K562 (cell line): ENCODE measurements around the gene CAPN7. TPM values are rescaled to one million over a fixed set of nuclear protein-coding genes. Genes with fewer than 3 reads are reported as not detected.

Source experiments
- ATAC-seq: fragments of 200-7000 bp; cut with Tn5 transposase; 3 replicates; pipeline ENCODE4 v1.9.1; 2020; ENCODE audit warnings: moderate library complexity
- BruUV-seq: library from RNA; stranded (reverse); fragments of 400-500 nt; replicated peaks from 2 replicates; lab custom pipeline; 2021; lab: Mats Ljungman, UMichigan
- CTCF ChIA-PET: fragments of 300-600 bp; formaldehyde crosslinking; extraction: SDS; loops from one replicate; lab custom pipeline; 2021; ENCODE audit warnings: low intra/inter-chr PET ratio; lab: Yijun Ruan, JAX
- POLR2A ChIA-PET: fragments of 300-600, 350-650 bp; sonication (Branson Sonifier 250); formaldehyde crosslinking; extraction: SDS; loops from one replicate; lab custom pipeline; 2021; ENCODE audit warnings: antibody characterized with exemption, inconsistent platforms; lab: Yijun Ruan, JAX
- DNase-seq, 4 experiments: peaks; one replicate each; pipeline versions ENCODE4 v3.0.0 to v3.0.0-alpha.2; 2011 to 2018; ENCODE audit warnings: low spot score in 3 of 4, mixed read lengths in 3 of 4; ENCODE audit errors: extremely low read depth in 1 of 4
- FAIRE-seq: peaks from 2 replicates; lab custom pipeline; 2011; peaks lifted over from hg19 to GRCh38; lab: Jason Lieb, UNC
- H2AFZ ChIP-seq: 2 replicates; pipeline ENCODE4 v1.6.0; 2011; ENCODE audit warnings: low read depth, low read length, control low read depth, inconsistent platforms
- H3K27ac ChIP-seq: fragments of 200-600 bp; 3 replicates; pipeline ENCODE4 v1.8.0; 2011; ENCODE audit warnings: low read depth, mild to moderate bottlenecking, control low read depth, inconsistent platforms, low read length, moderate library complexity, mixed read lengths; ENCODE audit errors: extremely low read depth
- H3K27me3 ChIP-seq, 2 experiments: fragments of 300-600 bp in 1 of 2; 2 replicates in 1 of 2; 3 replicates in 1 of 2; pipeline versions ENCODE4 v1.6.0 to v1.8.0; 2011; ENCODE audit warnings: inconsistent platforms in 2 of 2, low read length in 2 of 2, mild to moderate bottlenecking in 1 of 2, mixed read lengths in 1 of 2, moderate library complexity in 1 of 2; ENCODE audit not compliant: control insufficient read depth in 2 of 2, insufficient read depth in 2 of 2
- H3K36me3 ChIP-seq: fragments of 300-600 bp; 3 replicates; pipeline ENCODE4 v1.8.0; 2011; ENCODE audit warnings: mild to moderate bottlenecking, low read length, inconsistent platforms; ENCODE audit not compliant: control insufficient read depth, insufficient read depth
- H3K4me1 ChIP-seq, 2 experiments: fragments of 200-600 bp in 1 of 2; replicated peaks in 1 of 2; 2 replicates in 1 of 2; 3 replicates in 1 of 2; pipeline versions ENCODE4 v1.5.1 to v1.8.0; 2011; ENCODE audit warnings: inconsistent platforms in 2 of 2, low read length in 2 of 2, mild to moderate bottlenecking in 1 of 2, mixed read lengths in 1 of 2, moderate library complexity in 1 of 2; ENCODE audit not compliant: control insufficient read depth in 2 of 2, insufficient read depth in 2 of 2
- H3K4me2 ChIP-seq: 2 replicates; pipeline ENCODE4 v1.6.1; 2011; ENCODE audit warnings: low read length, control low read depth, inconsistent platforms, mixed read lengths; ENCODE audit not compliant: insufficient read depth
- H3K4me3 ChIP-seq: fragments of 200-600 bp; sonication (generic), shearing (Covaris generic); 2 replicates; pipeline ENCODE4 v1.5.1; 2016; ENCODE audit warnings: control low read depth, inconsistent platforms
- H3K79me2 ChIP-seq: fragments of 200-600 bp; 3 replicates; pipeline ENCODE4 v1.8.0; 2011; ENCODE audit warnings: low read length, inconsistent platforms; ENCODE audit not compliant: control insufficient read depth, insufficient read depth
- H3K9ac ChIP-seq, 2 experiments: 2 replicates each; pipeline versions ENCODE4 v1.6.0 to v1.6.1; 2011; ENCODE audit warnings: low read depth in 2 of 2, low read length in 2 of 2, control low read depth in 1 of 2, inconsistent platforms in 1 of 2, mild to moderate bottlenecking in 1 of 2, mixed read lengths in 1 of 2; ENCODE audit not compliant: insufficient read depth in 1 of 2
- H3K9me1 ChIP-seq: one replicate; pipeline ENCODE4 v1.6.0; 2011; ENCODE audit warnings: inconsistent platforms, mild to moderate bottlenecking, low read length, moderate library complexity; ENCODE audit not compliant: control insufficient read depth, insufficient read depth
- H3K9me3 ChIP-seq: replicated peaks from 2 replicates; pipeline ENCODE4 v1.5.1; 2011; ENCODE audit warnings: low read depth, low read length, inconsistent platforms; ENCODE audit not compliant: control insufficient read depth, insufficient read depth
- H4K20me1 ChIP-seq: replicated peaks from 2 replicates; pipeline ENCODE4 v1.6.1; 2011; ENCODE audit warnings: low read length, inconsistent platforms, mixed read lengths; ENCODE audit not compliant: control insufficient read depth, insufficient read depth
- CEBPG ChIP-seq, 3 experiments: fragments of 200-800 bp in 1 of 3; sonication (Bioruptor generic) in 1 of 3; sonication (generic) in 1 of 3; formaldehyde crosslinking in 1 of 3; IDR thresholded peaks in 2 of 3; conservative IDR thresholded peaks in 1 of 3; 2 replicates each; pipeline versions ENCODE4 v1.6.1 to v1.8.0; 2016 to 2022; ENCODE audit warnings: missing compliant biosample characterization in 2 of 3, missing genetic modification characterization in 2 of 3, mild to moderate bottlenecking in 1 of 3, missing genetic modification reagents in 1 of 3
- EHMT2 ChIP-seq: fragments of 450-650 bp; IDR thresholded peaks from 2 replicates; pipeline ENCODE4 v1.6.1; 2018; ENCODE audit warnings: antibody characterized with exemption
- HDAC6 ChIP-seq: IDR thresholded peaks from 2 replicates; pipeline ENCODE4 v1.6.1; 2012; ENCODE audit warnings: low read depth, mild to moderate bottlenecking, control low read depth, inconsistent platforms, low read length, moderate library complexity
- KLF16 ChIP-seq: IDR thresholded peaks from 2 replicates; pipeline ENCODE4 v1.6.1; 2016; ENCODE audit warnings: antibody characterized with exemption
- MAFG ChIP-seq: fragments of 450-650 bp; conservative IDR thresholded peaks from 2 replicates; pipeline ENCODE4 v1.6.1; 2016; ENCODE audit warnings: missing genetic modification characterization, missing compliant biosample characterization
- MYNN ChIP-seq, 2 experiments: sonication (generic); formaldehyde crosslinking in 1 of 2; IDR thresholded peaks; 2 replicates each; pipeline versions ENCODE4 v1.5.0 to v1.6.1; 2016 to 2020; ENCODE audit warnings: antibody characterized with exemption in 1 of 2, missing genetic modification reagents in 1 of 2
- NFE2 ChIP-seq: IDR thresholded peaks from 2 replicates; pipeline ENCODE4 v1.6.1; 2014; ENCODE audit warnings: antibody characterized with exemption, low read depth
- NR4A1 ChIP-seq, 2 experiments: fragments of 250-450 bp in 1 of 2; fragments of 450-650 bp in 1 of 2; sonication (Bioruptor Pico) in 1 of 2; IDR thresholded peaks; 2 replicates each; pipeline versions ENCODE4 v1.4.0 to v1.6.1; 2016 to 2020; ENCODE audit warnings: mild to moderate bottlenecking in 2 of 2, missing compliant biosample characterization in 1 of 2, missing genetic modification characterization in 1 of 2, moderate library complexity in 1 of 2
- SIN3A ChIP-seq, 2 experiments: fragments of 150-350 bp in 1 of 2; IDR thresholded peaks; 2 replicates each; pipeline ENCODE4 v1.6.1; 2011 to 2016; ENCODE audit warnings: borderline replicate concordance in 2 of 2, low read depth in 2 of 2, low read length in 2 of 2, mild to moderate bottlenecking in 2 of 2, moderate library complexity in 2 of 2; ENCODE audit not compliant: control insufficient read depth in 1 of 2
- SREBF2 ChIP-seq: sonication (generic); formaldehyde crosslinking; IDR thresholded peaks from 2 replicates; pipeline ENCODE4 v1.4.0; 2020; ENCODE audit warnings: mild to moderate bottlenecking, missing genetic modification reagents
- SRSF7 ChIP-seq: fragments of 200-400 bp; formaldehyde crosslinking; optimal IDR thresholded peaks from 2 replicates; pipeline ENCODE3; 2017; ENCODE audit warnings: mild to moderate bottlenecking, low read depth, low read length
- TAF1 ChIP-seq: IDR thresholded peaks from 2 replicates; pipeline ENCODE4 v1.6.1; 2011; ENCODE audit warnings: mild to moderate bottlenecking, low read length, moderate library complexity; ENCODE audit not compliant: insufficient read depth, control insufficient read depth, severe bottlenecking; ENCODE audit errors: extremely low read depth
- WHSC1 ChIP-seq: IDR thresholded peaks from one replicate; pipeline ENCODE4 v1.6.1; 2012; ENCODE audit warnings: low read length, control low read depth, inconsistent platforms
- ZEB2 ChIP-seq: fragments of 450-650 bp; IDR thresholded peaks from 2 replicates; pipeline ENCODE4 v1.6.1; 2016
- ZNF780A ChIP-seq: fragments of 250-450 bp; sonication (Bioruptor Pico); IDR thresholded peaks from 2 replicates; pipeline ENCODE4 v1.5.0; 2021; ENCODE audit warnings: mild to moderate bottlenecking
- ZSCAN29 ChIP-seq: fragments of 450-650 bp; IDR thresholded peaks from 2 replicates; pipeline ENCODE4 v1.6.1; 2017
- WGBS: fragments of 100-300 bp; shearing (Covaris generic); methylation state at CpG from one replicate; pipeline ENCODE4 v1.1.6; 2016; ENCODE audit warnings: low coverage, mixed read lengths; ENCODE audit not compliant: insufficient coverage; ENCODE audit errors: missing lambda C conversion rate; 5-methylcytosine and 5-hydroxymethylcytosine counted together
- in situ Hi-C: fragments of 300-500 bp; cut with MboI; formaldehyde crosslinking; loops from 4 replicates; pipeline ENCODE4 v1.15.0; 2018; ENCODE audit warnings: inconsistent platforms, mixed read lengths
- intact Hi-C: fragments of 100-400 bp; cut with micrococcal nuclease; formaldehyde crosslinking; loops from 2 replicates; pipeline ENCODE4 v1.14.2; 2022
- polyA plus RNA-seq, 8 experiments: library from polyadenylated mRNA; depleted of rRNA in 4 of 8; stranded (reverse) in 5 of 8; unstranded in 3 of 8; fragments of >200 nt; fragmentation: Nextera tagmentation in 2 of 8; fragmentation: Illumina TruSeq in 1 of 8; extraction: Ambion mirVana in 2 of 8; extraction: Trizol in 1 of 8; gene quantifications; 2 replicates each; pipeline versions ENCODE4 v1.2.1 to v1.2.3, GENCODE V29; 2011 to 2014; ENCODE audit warnings: inconsistent platforms in 1 of 8, missing spikeins in 1 of 8
- total RNA-seq, 7 experiments: library from RNA; depleted of rRNA in 6 of 7; stranded (reverse); fragments of >200 nt in 6 of 7; fragmentation: Illumina TruSeq in 2 of 7; extraction: Trizol in 2 of 7; gene quantifications; 2 replicates each; pipeline versions ENCODE4 v1.2.1 to v1.2.3, GENCODE V29; 2011 to 2021; ENCODE audit warnings: low replicate concordance in 1 of 7
- TF ChIP-seq, protein P1 (sequence below): fragments of 250-450 bp; sonication (Bioruptor Pico); IDR thresholded peaks from 2 replicates; pipeline ENCODE4 v1.5.0; 2021
- TF ChIP-seq, protein P2 (sequence below): fragments of 250-450 bp; sonication (Bioruptor Pico); IDR thresholded peaks from 2 replicates; pipeline ENCODE4 v1.6.1; 2021; ENCODE audit warnings: mild to moderate bottlenecking

CAPN7 gene
- total and polyA plus RNA-seq, 9 of the 15 experiments (the other 6 are each of a cell fraction or from before 2014, with no cell fraction given), result 6.5 to 42.7 (median 32.7) TPM

DNA sequence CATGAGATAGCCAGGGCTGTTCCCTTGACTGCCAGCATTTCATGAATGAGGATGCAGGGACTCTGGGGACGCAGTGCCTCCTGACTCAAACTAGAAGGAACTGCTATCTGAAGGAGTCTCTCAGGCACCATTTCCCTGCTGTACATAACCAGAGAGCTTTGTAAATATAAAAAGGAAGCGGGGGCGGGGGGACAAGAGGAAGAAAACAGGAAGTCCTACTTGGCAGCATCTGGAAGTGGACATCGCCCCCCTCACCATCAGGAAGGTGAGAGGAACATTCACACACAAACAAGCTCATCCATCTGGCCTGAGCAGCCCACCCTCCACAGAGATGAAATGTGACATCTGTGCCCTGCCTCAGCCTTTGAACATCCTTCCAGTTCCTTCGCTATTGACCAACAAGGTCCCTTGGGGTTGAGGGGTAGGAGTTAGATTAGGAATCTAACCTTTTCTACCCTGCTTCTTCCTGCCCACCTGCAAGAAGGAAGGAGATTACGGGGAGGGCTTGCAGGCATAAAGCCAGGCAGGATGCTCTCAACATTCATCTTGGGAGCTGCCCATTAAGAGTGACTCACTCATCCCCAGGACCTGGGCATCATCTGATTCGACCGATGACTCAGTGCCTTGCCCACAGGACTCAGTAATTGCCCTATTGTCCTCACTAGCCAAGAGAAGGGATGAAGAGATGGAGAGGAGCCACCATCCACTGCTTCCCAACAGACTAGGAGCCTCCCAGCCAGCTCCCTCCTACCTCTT lies 94.5 kb downstream of the CAPN7 start:
- peaks cover 4% of the 10 kb centered on the region; the same call in 1 of the 3 replicates for H3K79me2 ChIP-seq
- DNase-seq (no peak), ATAC-seq (peak; percentile 10; the same call in 2 of the 3 replicates), FAIRE-seq (no peak)
- in situ Hi-C loops (no loop called here), intact Hi-C loops (no loop called here)
- peaks cover 45 to 49% of the 10 kb centered on the region in 2 experiments for H3K4me1 ChIP-seq
- no peaks in the 10 kb centered on the region for H4K20me1 ChIP-seq
- H3K27me3 ChIP-seq, result no peaks in the 10 kb centered on the region
- no peak overlapping the region for H3K27ac ChIP-seq
- no peaks in the 10 kb centered on the region for H3K9me3 ChIP-seq
- 63% methylated on average over 7 of the region's 8 CpGs for WGBS
- POLR2A ChIA-PET, result interaction anchor here (0.7 to 3.5 kb wide), 5 partner anchors 7 to 67 kb away, joined by 3 to 21 read pairs (median 4); no protein-coding TSS in a partner anchor
- CTCF ChIA-PET, result no interaction called here
- no peak overlapping the region for H2AFZ ChIP-seq
- no peaks in the 10 kb centered on the region for H3K9me1 ChIP-seq
- H3K9ac ChIP-seq, result no peak overlapping the region
- no TSS peak for BruUV-seq
- no peak overlapping the region for H3K4me3 ChIP-seq
- H3K4me2 ChIP-seq, result no peak overlapping the region
- H3K36me3 ChIP-seq, result peaks cover 20% of the 10 kb centered on the region
- TF ChIP-seq SREBF2 (CRISPR knock-in tag) (no peak), TAF1 (no peak), ZSCAN29 (no peak), MYNN (IDR thresholded peaks at IDR 0.05) (0 out of 2 replicates have a peak, but pooled peaks have one; percentile 32), MYNN (CRISPR knock-in tag; IDR thresholded peaks at IDR 0.05) (no peak), CEBPG (CRISPR knock-in tag; IDR thresholded peaks at IDR 0.05) (no peak), CEBPG (tag; conservative IDR thresholded peaks at IDR 0.05 in 1 of 2, IDR thresholded peaks at IDR 0.05 in 1 of 2) (no peak), NFE2 (no peak), ZNF780A (CRISPR knock-in tag) (no peak), NR4A1 (CRISPR knock-in tag; IDR thresholded peaks at IDR 0.05) (no peak), NR4A1 (tag; IDR thresholded peaks at IDR 0.05) (no peak), HDAC6 (no peak), WHSC1 (no peak), KLF16 (no peak), SRSF7 (no peak), MAFG (no peak), SIN3A (IDR thresholded peaks at IDR 0.05; ENCODE audit: borderline replicate concordance in 2 of 2, control insufficient read depth in 1 of 2, low read depth in 2 of 2, low read length in 2 of 2) (no peak), EHMT2 (no peak), ZEB2 (peak; percentile 22; the same call in 1 of the 2 replicates)
- TF ChIP-seq, protein P1, sequence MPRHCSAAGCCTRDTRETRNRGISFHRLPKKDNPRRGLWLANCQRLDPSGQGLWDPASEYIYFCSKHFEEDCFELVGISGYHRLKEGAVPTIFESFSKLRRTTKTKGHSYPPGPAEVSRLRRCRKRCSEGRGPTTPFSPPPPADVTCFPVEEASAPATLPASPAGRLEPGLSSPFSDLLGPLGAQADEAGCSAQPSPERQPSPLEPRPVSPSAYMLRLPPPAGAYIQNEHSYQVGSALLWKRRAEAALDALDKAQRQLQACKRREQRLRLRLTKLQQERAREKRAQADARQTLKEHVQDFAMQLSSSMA (CRISPR knock-in tag), result no peak
- TF ChIP-seq, protein P2, sequence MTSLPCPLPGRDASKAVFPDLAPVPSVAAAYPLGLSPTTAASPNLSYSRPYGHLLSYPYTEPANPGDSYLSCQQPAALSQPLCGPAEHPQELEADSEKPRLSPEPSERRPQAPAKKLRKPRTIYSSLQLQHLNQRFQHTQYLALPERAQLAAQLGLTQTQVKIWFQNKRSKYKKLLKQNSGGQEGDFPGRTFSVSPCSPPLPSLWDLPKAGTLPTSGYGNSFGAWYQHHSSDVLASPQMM (CRISPR knock-in tag), result no peak
